Prostate gland (tissue), 2 donors: Measurements from ENCODE around the gene UNC5A. TPM values are rescaled to one million over a fixed set of nuclear protein-coding genes. Genes with fewer than 3 reads are reported as not detected.

ENCODE experiments used
- DNase-seq: peaks from one replicate; pipeline ENCODE4 v3.0.0-alpha.2; 2019; ENCODE audit warnings: low spot score
- H3K27ac ChIP-seq, 2 donors: fragments of 200-600 bp; sonication (generic); 2 replicates each; pipeline ENCODE4 v1.5.1; 2017 to 2019
- H3K27me3 ChIP-seq: fragments of 200-600 bp; sonication (generic); replicated peaks from 2 replicates; pipeline ENCODE4 v1.5.1; 2019; ENCODE audit not compliant: insufficient read depth
- H3K36me3 ChIP-seq, 2 donors: fragments of 200-600 bp; sonication (generic); 1 replicate in 1 of 2; 2 replicates in 1 of 2; pipeline versions ENCODE4 v1.5.1 to v1.8.1; 2017 to 2019
- H3K4me1 ChIP-seq: fragments of 200-600 bp; sonication (generic); replicated peaks from 2 replicates; pipeline ENCODE4 v1.5.1; 2019
- H3K4me3 ChIP-seq, 2 donors: fragments of 200-600 bp; sonication (generic); 2 replicates each; pipeline ENCODE4 v1.5.1; 2017 to 2019
- H3K9me3 ChIP-seq: fragments of 200-600 bp; sonication (generic); 2 replicates; pipeline ENCODE4 v1.5.1; 2017
- POLR2A ChIP-seq: fragments of 450-650 bp; IDR thresholded peaks from one replicate; pipeline ENCODE4 v1.6.1; 2016; ENCODE audit warnings: antibody characterized with exemption, mild to moderate bottlenecking
- POLR2AphosphoS5 ChIP-seq: sonication (generic); formaldehyde crosslinking; IDR thresholded peaks from one replicate; pipeline ENCODE4 v1.6.1; 2017; ENCODE audit warnings: antibody characterized with exemption
- WGBS: methylation state at CpG from one replicate; pipeline ENCODE4 v1.1.5; 2018; 5-methylcytosine and 5-hydroxymethylcytosine counted together
- intact Hi-C: fragments of 100-400 bp; cut with DNase I; formaldehyde crosslinking; loops from one replicate; pipeline ENCODE4 v1.14.2; 2022
- total RNA-seq, 2 donors: library from RNA; depleted of rRNA; stranded (reverse); fragments of >200 nt; gene quantifications; one replicate each; pipeline ENCODE4 v1.1.0, GENCODE V29; 2016
- TF ChIP-seq, protein P1 (sequence below), 4 experiments: fragments of 200-600 bp in 2 of 4; fragments of 450-650 bp in 2 of 4; sonication (generic) in 2 of 4; IDR thresholded peaks; 1 replicate in 3 of 4; 2 replicates in 1 of 4; pipeline ENCODE4 v1.5.1; 2016 to 2019; ENCODE audit warnings: antibody characterized with exemption in 4 of 4, mild to moderate bottlenecking in 2 of 4, moderate library complexity in 2 of 4

Gene UNC5A
- total RNA-seq, 2 donors from 2014 or later = 0.18 to 1.5 TPM

DNA sequence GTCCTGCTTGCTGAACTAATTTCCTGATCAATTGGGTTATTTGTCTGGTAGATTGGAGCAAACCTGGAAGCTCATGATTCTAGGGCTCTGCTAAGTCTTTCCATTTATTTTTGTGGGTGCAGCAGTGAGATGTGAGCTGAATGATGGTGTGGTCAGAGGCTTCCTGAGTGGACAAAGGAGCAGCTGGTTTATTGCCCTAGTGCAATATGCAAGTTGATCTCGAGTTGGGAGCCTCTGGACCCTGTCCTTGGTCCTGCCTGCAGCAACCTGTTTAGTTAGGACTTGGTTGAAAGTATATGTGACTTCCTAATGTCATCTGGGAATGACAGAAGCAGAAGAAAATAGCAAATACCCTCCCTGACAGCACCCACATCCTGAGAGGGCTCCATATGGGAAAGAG lies 4.2 kb upstream of the UNC5A start:
- TF ChIP-seq, protein P1, sequence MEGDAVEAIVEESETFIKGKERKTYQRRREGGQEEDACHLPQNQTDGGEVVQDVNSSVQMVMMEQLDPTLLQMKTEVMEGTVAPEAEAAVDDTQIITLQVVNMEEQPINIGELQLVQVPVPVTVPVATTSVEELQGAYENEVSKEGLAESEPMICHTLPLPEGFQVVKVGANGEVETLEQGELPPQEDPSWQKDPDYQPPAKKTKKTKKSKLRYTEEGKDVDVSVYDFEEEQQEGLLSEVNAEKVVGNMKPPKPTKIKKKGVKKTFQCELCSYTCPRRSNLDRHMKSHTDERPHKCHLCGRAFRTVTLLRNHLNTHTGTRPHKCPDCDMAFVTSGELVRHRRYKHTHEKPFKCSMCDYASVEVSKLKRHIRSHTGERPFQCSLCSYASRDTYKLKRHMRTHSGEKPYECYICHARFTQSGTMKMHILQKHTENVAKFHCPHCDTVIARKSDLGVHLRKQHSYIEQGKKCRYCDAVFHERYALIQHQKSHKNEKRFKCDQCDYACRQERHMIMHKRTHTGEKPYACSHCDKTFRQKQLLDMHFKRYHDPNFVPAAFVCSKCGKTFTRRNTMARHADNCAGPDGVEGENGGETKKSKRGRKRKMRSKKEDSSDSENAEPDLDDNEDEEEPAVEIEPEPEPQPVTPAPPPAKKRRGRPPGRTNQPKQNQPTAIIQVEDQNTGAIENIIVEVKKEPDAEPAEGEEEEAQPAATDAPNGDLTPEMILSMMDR (IDR thresholded peaks at IDR 0.05) = no peak
- TF ChIP-seq POLR2A = no peak
- no peak for TF ChIP-seq POLR2AphosphoS5
- WGBS = 0% methylated on average over 1 of the region's 1 CpG
- Histone ChIP-seq H3K4me3 (no peak overlapping the region), H3K36me3 (no peaks in the 10 kb centered on the region), H3K9me3 (no peaks in the 10 kb centered on the region), H3K4me1 (peaks cover 5% of the 10 kb centered on the region), H3K27ac (no peak overlapping the region), H3K27me3 (peaks cover 4% of the 10 kb centered on the region)
- DNase-seq = no peak
- intact Hi-C loops = no loop called here

DNA sequence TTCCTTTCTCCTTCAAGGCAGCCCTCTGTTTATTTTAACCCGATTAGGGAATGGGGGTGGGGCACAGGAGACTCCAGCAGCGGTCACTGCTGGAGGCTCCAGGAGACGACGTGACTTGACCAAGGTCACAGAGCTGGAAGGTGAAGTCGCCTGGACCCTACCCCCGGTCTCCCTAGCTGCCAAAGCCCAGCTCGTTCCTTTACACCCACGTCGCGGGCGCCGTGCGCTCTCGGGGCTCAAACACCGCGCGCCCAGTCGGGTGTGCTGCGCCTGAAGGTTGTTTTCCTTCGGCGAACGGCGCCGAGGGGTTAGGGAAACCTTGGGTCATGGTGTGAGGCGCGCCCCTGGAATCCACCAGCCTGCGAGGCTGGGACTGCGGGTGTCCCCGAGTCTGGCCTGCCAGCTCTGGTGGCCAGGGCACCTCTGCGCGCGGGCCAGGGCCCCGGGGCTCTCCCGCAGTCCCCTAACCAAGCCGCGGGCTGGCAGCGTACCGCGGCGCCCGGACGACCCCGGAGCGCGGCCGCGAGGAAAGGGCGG lies 747 bp upstream of the UNC5A start:
- Histone ChIP-seq H3K27me3 (peaks cover 23% of the 10 kb centered on the region), H3K4me1 (peaks cover 6% of the 10 kb centered on the region), H3K9me3 (no peaks in the 10 kb centered on the region), H3K36me3 (no peaks in the 10 kb centered on the region), H3K4me3 (peak overlapping the region in 1 of 2 donors; percentile 26), H3K27ac (no peak overlapping the region)
- DNase-seq = no peak
- TF ChIP-seq POLR2AphosphoS5 (no peak), POLR2A (no peak)
- TF ChIP-seq, protein P1 (IDR thresholded peaks at IDR 0.05) = no peak
- intact Hi-C loops = no loop called here
- WGBS = 2% methylated on average over 24 of the region's 48 CpGs

DNA sequence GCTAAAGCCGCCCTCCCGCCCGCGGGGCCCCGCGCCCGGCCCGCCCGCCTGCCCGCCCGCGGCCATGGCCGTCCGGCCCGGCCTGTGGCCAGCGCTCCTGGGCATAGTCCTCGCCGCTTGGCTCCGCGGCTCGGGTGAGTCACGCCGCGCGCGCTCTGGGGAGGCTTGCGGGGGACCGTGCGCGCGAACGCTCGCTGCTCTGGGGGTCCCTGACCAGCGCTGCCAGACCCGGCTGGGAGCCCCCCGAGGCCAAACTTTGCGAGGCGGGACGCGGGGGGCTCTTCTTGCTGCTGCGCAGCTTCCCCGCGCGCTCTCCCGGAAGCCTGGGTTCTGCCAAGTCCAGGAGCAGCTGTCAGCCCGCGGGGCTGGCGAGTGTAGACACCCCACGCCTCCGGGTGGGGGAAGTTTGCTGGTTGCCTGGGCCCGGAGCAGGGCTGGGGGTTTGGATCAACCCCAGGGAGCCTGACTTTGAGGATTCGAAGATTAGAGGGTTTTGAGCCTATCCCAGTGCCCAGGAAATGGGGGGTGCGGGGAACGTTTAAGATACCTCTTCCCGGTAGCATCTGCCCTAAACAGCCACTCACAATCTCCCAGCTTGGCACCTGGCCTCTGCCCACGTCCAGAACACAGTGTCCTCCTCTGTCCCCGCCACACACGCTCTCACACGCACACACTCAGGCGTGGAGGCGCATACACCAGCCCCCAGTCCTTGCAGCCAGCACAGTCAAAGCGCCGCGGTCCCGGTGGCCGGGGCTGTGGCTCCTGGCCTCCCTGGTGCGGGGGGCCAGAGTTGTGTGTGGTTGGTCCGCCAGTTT lies 535 bp downstream of the UNC5A start:
- H3K27ac ChIP-seq = no peak overlapping the region
- intact Hi-C loops = no loop called here
- no peaks in the 10 kb centered on the region for H3K36me3 ChIP-seq
- no peaks in the 10 kb centered on the region for H3K9me3 ChIP-seq
- peak overlapping the region; percentile 3 to 22 for H3K4me3 ChIP-seq
- H3K27me3 ChIP-seq = peaks cover 25% of the 10 kb centered on the region
- TF ChIP-seq, protein P1 (IDR thresholded peaks at IDR 0.05) = no peak
- TF ChIP-seq POLR2A = no peak
- TF ChIP-seq POLR2AphosphoS5 = no peak
- WGBS = 3% methylated on average over 41 of the region's 68 CpGs
- peaks cover 6% of the 10 kb centered on the region for H3K4me1 ChIP-seq
- DNase-seq = no peak

DNA sequence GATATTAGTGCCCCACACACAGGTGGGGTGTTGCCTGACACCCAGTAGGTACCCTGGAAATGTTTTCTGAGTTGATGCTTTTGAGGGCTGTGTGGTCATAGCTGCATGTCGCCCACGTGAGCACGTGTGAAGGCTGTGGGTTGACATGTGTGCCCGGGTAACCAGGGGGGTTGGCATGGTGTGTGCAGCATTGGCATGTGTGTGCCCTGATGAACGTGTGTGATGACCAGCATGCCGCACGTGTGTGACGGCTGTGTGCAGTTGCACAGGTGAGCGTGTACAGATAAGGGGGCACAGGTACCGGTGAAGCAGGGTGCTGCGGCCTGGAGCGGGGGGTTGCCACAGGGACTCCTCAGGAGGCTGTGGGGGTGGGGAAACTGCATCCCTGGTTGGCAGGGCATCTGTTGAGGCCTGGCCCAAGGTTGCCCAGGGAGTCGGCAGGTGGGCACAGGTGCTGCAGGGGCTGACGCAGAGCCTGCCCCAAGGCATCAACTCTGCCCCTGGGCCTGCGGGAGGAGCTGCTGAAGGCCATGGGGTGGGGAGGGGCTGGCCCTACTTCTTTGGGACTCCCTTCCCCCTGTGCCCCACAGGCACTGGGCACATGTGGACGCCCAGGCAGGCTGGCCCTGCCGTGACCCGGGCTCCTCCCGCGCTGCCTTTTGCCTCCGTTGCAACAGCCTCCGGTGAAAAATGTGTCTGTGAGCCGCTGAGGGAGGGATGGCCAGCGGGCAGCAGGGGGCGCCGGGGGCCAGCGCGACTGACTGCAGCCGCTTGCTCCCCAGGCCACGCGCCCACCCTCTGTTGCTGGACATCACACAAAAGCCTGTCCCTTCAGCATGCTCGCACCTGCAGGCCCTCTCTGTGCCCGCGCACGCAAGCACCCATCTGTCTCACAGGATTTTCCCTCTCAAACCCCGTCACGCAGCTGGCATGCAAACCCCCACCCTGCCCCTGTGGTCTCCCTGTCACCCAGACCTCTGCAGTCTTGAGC lies 2.2 kb downstream of the UNC5A start:
- TF ChIP-seq, protein P1 (IDR thresholded peaks at IDR 0.05) = peak in 3 of 4 experiments; percentile 20 to 27 (median 21)
- no peak for TF ChIP-seq POLR2AphosphoS5
- no peak overlapping the region for H3K27ac ChIP-seq
- H3K27me3 ChIP-seq = peaks cover 25% of the 10 kb centered on the region
- DNase-seq = no peak
- 42% methylated on average over 28 of the region's 37 CpGs for WGBS
- no peaks in the 10 kb centered on the region for H3K9me3 ChIP-seq
- no peaks in the 10 kb centered on the region for H3K36me3 ChIP-seq
- intact Hi-C loops = no loop called here
- H3K4me1 ChIP-seq = peaks cover 6% of the 10 kb centered on the region
- H3K4me3 ChIP-seq = no peak overlapping the region
